Central memory CD8-positive, alpha-beta T cell (primary cell): Measurements from ENCODE around the gene TRIM44.
"Not testable (repeated sequence)": the region's sequence is repeated elsewhere in the genome, so short reads cannot be mapped to it uniquely, and the experiment has no call there.

Experiments
- ATAC-seq: fragments of 150-1000 bp; cut with Tn5 transposase; replicated peaks from 2 replicates; pipeline ENCODE4 v1.10.0; 2022; ENCODE audit warnings: mild to moderate bottlenecking, moderate FRiP score, moderate number of reproducible peaks; ENCODE audit not compliant: poor library complexity, severe bottlenecking; ENCODE audit errors: extremely low read depth
- DNase-seq, 2 donors: peaks; one replicate each; pipeline ENCODE4 v3.0.0; 2021; ENCODE audit warnings: low spot score in 2 of 2
- H3K27ac Mint-ChIP-seq: one replicate; pipeline ENCODE4 v1.8.0; 2022; ENCODE audit warnings: low read depth, mild to moderate bottlenecking, moderate library complexity, mixed read lengths
- H3K27me3 Mint-ChIP-seq: one replicate; pipeline ENCODE4 v1.8.0; 2022; ENCODE audit warnings: mixed read lengths
- H3K36me3 Mint-ChIP-seq: one replicate; pipeline ENCODE4 v1.8.0; 2022; ENCODE audit warnings: mild to moderate bottlenecking, moderate library complexity, mixed read lengths; ENCODE audit not compliant: insufficient read depth
- H3K4me1 Mint-ChIP-seq: one replicate; pipeline ENCODE4 v1.8.0; 2022; ENCODE audit warnings: mixed read lengths
- H3K4me3 Mint-ChIP-seq: one replicate; pipeline ENCODE4 v1.8.0; 2022; ENCODE audit warnings: mild to moderate bottlenecking, moderate library complexity, mixed read lengths
- H3K9me3 Mint-ChIP-seq: one replicate; pipeline ENCODE4 v1.8.0; 2022; ENCODE audit warnings: mixed read lengths

Gene TRIM44

DNA sequence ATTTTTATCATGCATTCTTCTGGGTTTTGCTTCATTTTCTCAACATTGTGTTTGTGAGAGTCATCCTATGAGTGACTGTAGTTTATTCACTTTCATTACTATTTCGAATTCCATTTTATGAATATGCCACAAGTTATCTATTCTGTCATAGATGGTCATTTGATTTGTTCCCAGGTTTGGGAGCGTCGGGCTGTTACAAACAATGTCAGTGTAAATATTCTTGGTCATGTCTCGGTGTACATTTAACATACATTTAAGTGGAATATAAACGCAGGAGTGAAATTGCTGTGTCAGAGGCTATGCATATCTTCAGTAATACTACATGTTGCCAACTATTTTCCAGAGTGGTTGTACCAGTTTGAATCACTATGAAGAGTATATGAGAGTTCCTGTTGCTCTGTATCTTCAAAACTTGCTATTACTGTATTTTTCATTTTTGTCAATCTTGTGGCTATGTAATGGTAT, 2.4 kb downstream of the TRIM44 start:
- DNase-seq (no peak), ATAC-seq (no peak)
- Mint-ChIP-seq H3K4me1 (peaks cover 67% of the 10 kb centered on the region), H3K36me3 (peaks cover 14% of the 10 kb centered on the region), H3K27me3 (no peaks in the 10 kb centered on the region), H3K4me3 (no peak overlapping the region), H3K9me3 (peaks cover 17% of the 10 kb centered on the region), H3K27ac (no peak overlapping the region)

DNA sequence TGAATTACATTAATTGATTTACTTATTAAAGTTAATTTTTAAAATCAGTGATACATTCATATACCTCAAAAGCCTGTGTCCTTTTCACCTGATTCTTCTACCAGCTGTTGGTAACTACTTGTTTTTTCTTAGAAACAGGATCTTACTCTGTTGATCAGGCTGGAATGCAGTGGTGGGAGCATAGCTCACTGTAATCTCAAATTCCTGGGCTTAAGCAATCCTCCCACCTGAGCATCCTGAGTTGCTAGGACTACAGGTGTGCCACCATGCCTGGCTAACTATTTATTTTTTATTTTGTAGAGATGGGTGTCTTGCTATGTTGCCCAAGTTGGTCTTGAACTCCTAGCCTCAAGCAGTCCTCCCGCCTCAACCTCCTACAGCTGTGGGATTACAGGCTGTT, 4.7 kb downstream of the TRIM44 start:
- peaks cover 17% of the 10 kb centered on the region for H3K9me3 Mint-ChIP-seq
- ATAC-seq (no peak), DNase-seq (no peak)
- H3K27me3 Mint-ChIP-seq, result no peaks in the 10 kb centered on the region
- no peak overlapping the region for H3K27ac Mint-ChIP-seq
- peaks cover 77% of the 10 kb centered on the region for H3K4me1 Mint-ChIP-seq
- peaks cover 10% of the 10 kb centered on the region for H3K36me3 Mint-ChIP-seq
- no peak overlapping the region for H3K4me3 Mint-ChIP-seq

- not testable (repeated sequence) for H3K36me3 Mint-ChIP-seq, H3K4me3 Mint-ChIP-seq, DNase-seq, ATAC-seq, H3K27ac Mint-ChIP-seq, H3K27me3 Mint-ChIP-seq
- Mint-ChIP-seq H3K4me1 (peaks cover 78% of the 10 kb centered on the region), H3K9me3 (peaks cover 13% of the 10 kb centered on the region)
These were observed 5.8 kb downstream of the TRIM44 start for GRCh38 chr11:35668350-35668749.

GRCh38 chr11:35671396-35672127, 9.0 kb downstream of the TRIM44 start:
- Mint-ChIP-seq H3K27ac (peak overlapping the region; percentile 3), H3K9me3 (no peaks in the 10 kb centered on the region), H3K4me3 (no peak overlapping the region), H3K36me3 (no peaks in the 10 kb centered on the region), H3K27me3 (no peaks in the 10 kb centered on the region), H3K4me1 (peaks cover 78% of the 10 kb centered on the region)
- ATAC-seq (no peak), DNase-seq (no peak)

GRCh38 chr11:35672608-35673007, 10.0 kb downstream of the TRIM44 start:
- Mint-ChIP-seq H3K27ac (no peak overlapping the region), H3K9me3 (no peaks in the 10 kb centered on the region), H3K4me1 (peaks cover 86% of the 10 kb centered on the region), H3K36me3 (no peaks in the 10 kb centered on the region), H3K27me3 (no peaks in the 10 kb centered on the region), H3K4me3 (no peak overlapping the region)
- ATAC-seq, result no peak
- no peak for DNase-seq

GRCh38 chr11:35675901-35676610, 13.5 kb downstream of the TRIM44 start:
- no peak for DNase-seq
- H3K27me3 Mint-ChIP-seq, result no peaks in the 10 kb centered on the region
- H3K4me3 Mint-ChIP-seq, result no peak overlapping the region
- peaks cover 77% of the 10 kb centered on the region for H3K4me1 Mint-ChIP-seq
- no peak for ATAC-seq
- H3K27ac Mint-ChIP-seq, result no peak overlapping the region
- H3K36me3 Mint-ChIP-seq, result no peaks in the 10 kb centered on the region
- no peaks in the 10 kb centered on the region for H3K9me3 Mint-ChIP-seq

- H3K9me3 Mint-ChIP-seq, result no peaks in the 10 kb centered on the region
- no peak for DNase-seq
- no peak for ATAC-seq
- H3K36me3 Mint-ChIP-seq, result no peaks in the 10 kb centered on the region
- no peak overlapping the region for H3K27ac Mint-ChIP-seq
- no peak overlapping the region for H3K4me3 Mint-ChIP-seq
- peaks cover 77% of the 10 kb centered on the region for H3K4me1 Mint-ChIP-seq
- H3K27me3 Mint-ChIP-seq, result no peaks in the 10 kb centered on the region
These were observed 14.0 kb downstream of the TRIM44 start for GRCh38 chr11:35676611-35676965.

- Mint-ChIP-seq H3K36me3 (peaks cover 2% of the 10 kb centered on the region), H3K27ac (peak overlapping the region; percentile 19), H3K4me3 (no peak overlapping the region), H3K4me1 (peaks cover 78% of the 10 kb centered on the region), H3K9me3 (no peaks in the 10 kb centered on the region), H3K27me3 (no peaks in the 10 kb centered on the region)
- no peak for DNase-seq
- ATAC-seq, result no peak
These were observed 15.3 kb downstream of the TRIM44 start for GRCh38 chr11:35677904-35678303.

- ATAC-seq, result no peak
- no peak overlapping the region for H3K4me3 Mint-ChIP-seq
- H3K36me3 Mint-ChIP-seq, result peaks cover 2% of the 10 kb centered on the region
- H3K4me1 Mint-ChIP-seq, result peaks cover 78% of the 10 kb centered on the region
- no peak for DNase-seq
- no peaks in the 10 kb centered on the region for H3K27me3 Mint-ChIP-seq
- no peaks in the 10 kb centered on the region for H3K9me3 Mint-ChIP-seq
- H3K27ac Mint-ChIP-seq, result no peak overlapping the region
These were observed 15.9 kb downstream of the TRIM44 start for GRCh38 chr11:35678471-35678870.

GRCh38 chr11:35678975-35679374, 16.4 kb downstream of the TRIM44 start:
- H3K9me3 Mint-ChIP-seq, result no peaks in the 10 kb centered on the region
- ATAC-seq (no peak), DNase-seq (no peak)
- no peak overlapping the region for H3K4me3 Mint-ChIP-seq
- H3K4me1 Mint-ChIP-seq, result peaks cover 77% of the 10 kb centered on the region
- H3K27ac Mint-ChIP-seq, result no peak overlapping the region
- H3K27me3 Mint-ChIP-seq, result no peaks in the 10 kb centered on the region
- H3K36me3 Mint-ChIP-seq, result peaks cover 2% of the 10 kb centered on the region

DNA sequence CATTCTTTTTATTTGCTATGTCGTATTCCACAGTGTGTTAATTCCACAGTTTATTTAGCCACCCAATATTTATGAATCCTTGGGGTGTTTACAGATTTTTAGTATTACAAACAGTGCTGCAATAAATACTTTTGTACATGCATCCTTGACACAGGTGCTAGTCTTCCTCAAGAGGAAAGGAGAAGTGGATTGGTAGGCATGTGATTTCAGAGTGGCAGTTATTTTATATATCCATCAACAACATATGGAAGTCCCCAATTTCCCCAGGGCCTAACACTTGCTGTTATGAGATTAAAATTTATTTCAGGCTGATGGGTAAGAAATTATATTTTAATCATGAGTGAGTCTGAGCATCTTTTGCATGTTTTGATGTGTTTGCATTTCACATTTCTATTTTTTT, 17.9 kb downstream of the TRIM44 start:
- no peak for ATAC-seq
- H3K4me1 Mint-ChIP-seq, result peaks cover 66% of the 10 kb centered on the region

GRCh38 chr11:35681163-35681767, 18.7 kb downstream of the TRIM44 start:
- ATAC-seq (no peak), DNase-seq (no peak)
- no peaks in the 10 kb centered on the region for H3K9me3 Mint-ChIP-seq
- H3K4me1 Mint-ChIP-seq, result peaks cover 60% of the 10 kb centered on the region
- H3K27ac Mint-ChIP-seq, result no peak overlapping the region
- H3K4me3 Mint-ChIP-seq, result no peak overlapping the region
- peaks cover 13% of the 10 kb centered on the region for H3K36me3 Mint-ChIP-seq
- H3K27me3 Mint-ChIP-seq, result no peaks in the 10 kb centered on the region

More for the DNA sequence above, 17.9 kb downstream of the TRIM44 start:
- Mint-ChIP-seq H3K9me3 (no peaks in the 10 kb centered on the region), H3K27ac (no peak overlapping the region), H3K36me3 (peaks cover 8% of the 10 kb centered on the region), H3K27me3 (no peaks in the 10 kb centered on the region), H3K4me3 (no peak overlapping the region)
- DNase-seq, result no peak
